ENCODE data around the gene SPART.
"Not testable (repeated sequence)": the region's sequence is repeated elsewhere in the genome, so short reads cannot be mapped to it uniquely, and the experiment has no call there.

The SPART gene

GRCh38 chr13:36342715-36343114 is 3.5 kb downstream of the SPART start:
- TF ChIP-seq CTCF (conservative IDR thresholded peaks at IDR 0.05): no peak
- no peak for TF ChIP-seq ZFX (IDR thresholded peaks at IDR 0.05)

GRCh38 chr13:36341718-36342117 is 4.5 kb downstream of the SPART start:
- no peak overlapping the region for H3K27ac ChIP-seq

More at GRCh38 chr13:36342715-36343114, 3.5 kb downstream of the SPART start:
- no peak overlapping the region for H3K27ac ChIP-seq

GRCh38 chr13:36339600-36340155 is 6.5 kb downstream of the SPART start:
- TF ChIP-seq CTCF (conservative IDR thresholded peaks at IDR 0.05) (no peak), ZFX (IDR thresholded peaks at IDR 0.05) (no peak)
- H3K27ac ChIP-seq: no peak overlapping the region

More at GRCh38 chr13:36341718-36342117, 4.5 kb downstream of the SPART start:
- TF ChIP-seq CTCF (conservative IDR thresholded peaks at IDR 0.05) (no peak), ZFX (IDR thresholded peaks at IDR 0.05) (no peak)

- TF ChIP-seq CTCF (conservative IDR thresholded peaks at IDR 0.05): no peak
- TF ChIP-seq ZFX (IDR thresholded peaks at IDR 0.05): no peak
- H3K27ac ChIP-seq: no peak overlapping the region
Measured at GRCh38 chr13:36337938-36338641, 8.1 kb downstream of the SPART start.

GRCh38 chr13:36332986-36333385 is 13.2 kb downstream of the SPART start:
- no peak overlapping the region for H3K27ac ChIP-seq
- TF ChIP-seq ZFX (IDR thresholded peaks at IDR 0.05): no peak
- no peak for TF ChIP-seq CTCF (conservative IDR thresholded peaks at IDR 0.05)

GRCh38 chr13:36332255-36332654 is 13.9 kb downstream of the SPART start:
- not testable (repeated sequence) for H3K27ac ChIP-seq

DNA sequence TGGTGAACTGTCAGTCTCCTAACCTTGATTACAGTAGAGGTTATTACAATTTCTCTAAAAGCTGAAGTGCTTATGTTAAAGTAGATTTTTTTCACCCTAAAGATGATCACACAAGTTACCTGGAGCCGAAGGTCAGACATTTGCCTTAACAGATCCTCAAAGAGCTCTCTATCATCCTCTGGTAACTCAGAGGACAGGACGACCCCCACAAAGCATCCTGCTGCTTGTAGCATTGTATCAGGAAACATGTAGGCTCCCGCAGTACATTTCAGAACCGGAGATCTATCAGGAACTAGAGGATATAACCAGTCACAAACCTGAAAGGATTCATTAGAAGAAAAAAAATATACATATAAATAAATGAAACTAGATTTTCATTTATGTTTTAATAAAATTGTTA is 14.9 kb downstream of the SPART start:
- H3K27ac ChIP-seq: no peak overlapping the region
- TF ChIP-seq ZFX (IDR thresholded peaks at IDR 0.05): no peak
- TF ChIP-seq CTCF (conservative IDR thresholded peaks at IDR 0.05): no peak

GRCh38 chr13:36329361-36329760 is 16.8 kb downstream of the SPART start:
- no peak for TF ChIP-seq ZFX (IDR thresholded peaks at IDR 0.05)
- no peak for TF ChIP-seq CTCF (conservative IDR thresholded peaks at IDR 0.05)
- no peak overlapping the region for H3K27ac ChIP-seq

Data from C4-2B (cell line).